MM.1S (cell line): ENCODE measurements around the gene RAI1.

Source experiments
- DNase-seq: peaks from one replicate; pipeline ENCODE4 v3.0.0-alpha.2; 2015
- H2AFZ ChIP-seq: fragments of 300-600 bp; sonication (generic); 2 replicates; pipeline ENCODE4 v1.6.0; 2016; ENCODE audit warnings: antibody characterized with exemption, low read length
- H3F3A ChIP-seq: fragments of 300-600 bp; sonication (generic); 2 replicates; pipeline ENCODE4 v1.6.1; 2016; ENCODE audit warnings: mild to moderate bottlenecking, antibody characterized with exemption, low read length, moderate library complexity, mixed read lengths; ENCODE audit not compliant: insufficient read depth
- H3K27ac ChIP-seq: fragments of 300-600 bp; sonication (generic); 2 replicates; pipeline ENCODE4 v1.5.1; 2016; ENCODE audit warnings: mild to moderate bottlenecking, low read length
- H3K27me3 ChIP-seq: fragments of 300-600 bp; sonication (generic); replicated peaks from 2 replicates; pipeline ENCODE4 v1.6.0; 2016; ENCODE audit warnings: low read length; ENCODE audit not compliant: insufficient read depth
- H3K36me3 ChIP-seq: fragments of 300-600 bp; sonication (generic); replicated peaks from 2 replicates; pipeline ENCODE4 v1.6.1; 2016; ENCODE audit warnings: mild to moderate bottlenecking, low read length, mixed read lengths; ENCODE audit not compliant: insufficient read depth
- H3K4me1 ChIP-seq: fragments of 300-600 bp; sonication (generic); 2 replicates; pipeline ENCODE4 v1.6.1; 2016; ENCODE audit warnings: low read length, mixed read lengths
- H3K4me2 ChIP-seq: fragments of 300-600 bp; sonication (generic); 2 replicates; pipeline ENCODE4 v1.6.0; 2016; ENCODE audit warnings: low read depth, low read length
- H3K4me3 ChIP-seq: fragments of 300-600 bp; sonication (generic); 2 replicates; pipeline ENCODE4 v1.5.1; 2016; ENCODE audit warnings: low read length, mixed read lengths
- H3K79me2 ChIP-seq: fragments of 300-600 bp; sonication (generic); 2 replicates; pipeline ENCODE4 v1.6.1; 2016; ENCODE audit warnings: mixed run types, low read length, mixed read lengths
- H3K9ac ChIP-seq: fragments of 300-600 bp; sonication (generic); 2 replicates; pipeline ENCODE4 v1.6.1; 2016; ENCODE audit warnings: low read length, mixed read lengths
- H3K9me2 ChIP-seq: fragments of 300-600 bp; sonication (generic); replicated peaks from 2 replicates; pipeline ENCODE4 v1.6.1; 2016; ENCODE audit warnings: mild to moderate bottlenecking, low read length, mixed read lengths; ENCODE audit not compliant: insufficient read depth
- H3K9me3 ChIP-seq: fragments of 300-600 bp; sonication (generic); replicated peaks from 2 replicates; pipeline ENCODE4 v1.6.1; 2016; ENCODE audit warnings: mild to moderate bottlenecking, low read length, mixed read lengths; ENCODE audit not compliant: insufficient read depth
- H4K20me1 ChIP-seq: fragments of 300-600 bp; sonication (generic); 2 replicates; pipeline ENCODE4 v1.6.1; 2016; ENCODE audit warnings: mild to moderate bottlenecking, low read length, moderate library complexity, mixed read lengths; ENCODE audit not compliant: insufficient read depth
- EZH2 ChIP-seq: fragments of 300-600 bp; sonication (generic); optimal IDR thresholded peaks from 2 replicates; pipeline ENCODE3; 2017; ENCODE audit warnings: low read depth, mild to moderate bottlenecking, antibody characterized with exemption, low read length, mixed read lengths
- EZH2phosphoT487 ChIP-seq: fragments of 300-600 bp; sonication (generic); IDR thresholded peaks from 2 replicates; pipeline ENCODE4 v1.6.1; 2018; ENCODE audit warnings: antibody characterized with exemption, low read length
- TF ChIP-seq, protein P1 (sequence below): fragments of 300-600 bp; sonication (generic); IDR thresholded peaks from 2 replicates; pipeline ENCODE4 v1.5.1; 2016; ENCODE audit warnings: antibody characterized with exemption, low read length, mixed read lengths

Gene RAI1

DNA sequence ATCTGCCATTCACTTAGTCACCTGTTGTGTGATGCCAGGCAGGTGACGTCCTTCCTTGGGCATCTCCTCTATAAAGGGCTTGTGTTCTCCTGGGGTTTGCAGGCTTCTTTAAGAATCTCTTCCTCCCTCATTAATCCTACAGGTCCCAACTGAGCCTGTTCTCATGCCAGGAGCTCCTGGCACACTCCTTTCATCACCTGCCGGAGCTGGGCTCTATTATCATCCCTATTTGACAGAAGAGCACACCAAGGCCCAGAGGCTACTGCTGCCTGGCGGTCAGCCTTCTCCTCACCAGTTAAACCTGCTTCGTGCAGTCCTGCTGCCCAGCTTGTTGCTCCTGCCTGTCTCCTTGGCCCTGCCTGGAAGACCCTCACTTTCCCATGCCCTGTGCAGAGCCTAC is 51.2 kb downstream of the RAI1 start:
- DNase-seq: no peak
- no peak overlapping the region for H2AFZ ChIP-seq
- no peaks in the 10 kb centered on the region for H3K9me2 ChIP-seq
- peaks cover 12% of the 10 kb centered on the region for H3K4me1 ChIP-seq
- no peak overlapping the region for H3K27ac ChIP-seq
- TF ChIP-seq, protein P1, sequence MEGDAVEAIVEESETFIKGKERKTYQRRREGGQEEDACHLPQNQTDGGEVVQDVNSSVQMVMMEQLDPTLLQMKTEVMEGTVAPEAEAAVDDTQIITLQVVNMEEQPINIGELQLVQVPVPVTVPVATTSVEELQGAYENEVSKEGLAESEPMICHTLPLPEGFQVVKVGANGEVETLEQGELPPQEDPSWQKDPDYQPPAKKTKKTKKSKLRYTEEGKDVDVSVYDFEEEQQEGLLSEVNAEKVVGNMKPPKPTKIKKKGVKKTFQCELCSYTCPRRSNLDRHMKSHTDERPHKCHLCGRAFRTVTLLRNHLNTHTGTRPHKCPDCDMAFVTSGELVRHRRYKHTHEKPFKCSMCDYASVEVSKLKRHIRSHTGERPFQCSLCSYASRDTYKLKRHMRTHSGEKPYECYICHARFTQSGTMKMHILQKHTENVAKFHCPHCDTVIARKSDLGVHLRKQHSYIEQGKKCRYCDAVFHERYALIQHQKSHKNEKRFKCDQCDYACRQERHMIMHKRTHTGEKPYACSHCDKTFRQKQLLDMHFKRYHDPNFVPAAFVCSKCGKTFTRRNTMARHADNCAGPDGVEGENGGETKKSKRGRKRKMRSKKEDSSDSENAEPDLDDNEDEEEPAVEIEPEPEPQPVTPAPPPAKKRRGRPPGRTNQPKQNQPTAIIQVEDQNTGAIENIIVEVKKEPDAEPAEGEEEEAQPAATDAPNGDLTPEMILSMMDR: no peak
- TF ChIP-seq EZH2phosphoT487 (no peak), EZH2 (no peak)
- H3K36me3 ChIP-seq: no peaks in the 10 kb centered on the region
- H4K20me1 ChIP-seq: no peaks in the 10 kb centered on the region
- peaks cover 7% of the 10 kb centered on the region; the same call in 1 of the 2 replicates for H3F3A ChIP-seq
- no peaks in the 10 kb centered on the region for H3K9me3 ChIP-seq
- H3K9ac ChIP-seq: no peak overlapping the region
- no peaks in the 10 kb centered on the region for H3K27me3 ChIP-seq
- peaks cover 56% of the 10 kb centered on the region for H3K79me2 ChIP-seq
- H3K4me3 ChIP-seq: no peak overlapping the region
- no peak overlapping the region for H3K4me2 ChIP-seq

DNA sequence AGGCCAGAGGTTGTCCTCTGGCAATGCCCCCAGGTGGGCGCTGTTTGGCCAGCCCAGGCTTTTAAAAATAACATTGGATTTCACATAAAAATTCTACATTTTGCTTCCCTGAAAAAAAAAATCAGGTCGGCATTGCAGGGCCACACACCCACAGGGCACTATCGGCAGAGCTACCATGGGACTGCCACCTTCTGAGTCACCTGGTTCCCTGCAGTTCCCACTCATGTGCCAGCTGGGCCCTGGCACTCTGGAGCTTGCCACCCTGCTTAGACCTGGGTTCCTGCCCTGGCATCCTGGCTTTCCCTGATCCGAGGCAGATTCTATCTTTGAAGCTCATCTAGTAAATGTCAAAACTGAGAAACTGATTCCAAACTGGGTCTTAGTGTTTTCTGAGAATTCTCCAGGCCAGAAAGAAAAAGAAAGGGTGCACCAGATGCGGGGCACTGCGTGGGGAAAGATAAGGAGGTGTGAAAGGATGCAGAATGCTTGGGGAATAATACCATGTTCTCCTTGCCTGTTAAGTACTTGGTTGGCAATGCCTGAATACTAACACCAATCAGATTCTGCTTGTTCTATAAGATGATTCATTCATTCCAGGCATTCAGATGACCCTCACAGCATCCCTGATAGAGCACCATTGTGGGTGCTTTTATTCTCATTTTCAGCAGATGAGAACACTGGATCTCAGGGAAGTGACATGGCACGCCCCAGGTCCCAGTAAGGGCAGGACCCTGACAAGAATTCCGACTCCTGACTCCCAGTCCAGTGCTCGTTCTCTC is 51.8 kb downstream of the RAI1 start:
- Histone ChIP-seq H4K20me1 (no peaks in the 10 kb centered on the region), H3K27me3 (no peaks in the 10 kb centered on the region), H3K9me2 (no peaks in the 10 kb centered on the region), H3F3A (peaks cover 7% of the 10 kb centered on the region; the same call in 1 of the 2 replicates), H3K36me3 (no peaks in the 10 kb centered on the region), H3K4me2 (no peak overlapping the region), H3K27ac (no peak overlapping the region), H3K4me3 (no peak overlapping the region), H2AFZ (no peak overlapping the region), H3K9me3 (no peaks in the 10 kb centered on the region), H3K4me1 (peaks cover 12% of the 10 kb centered on the region), H3K79me2 (peaks cover 56% of the 10 kb centered on the region), H3K9ac (no peak overlapping the region)
- DNase-seq: no peak
- TF ChIP-seq EZH2: no peak

DNA sequence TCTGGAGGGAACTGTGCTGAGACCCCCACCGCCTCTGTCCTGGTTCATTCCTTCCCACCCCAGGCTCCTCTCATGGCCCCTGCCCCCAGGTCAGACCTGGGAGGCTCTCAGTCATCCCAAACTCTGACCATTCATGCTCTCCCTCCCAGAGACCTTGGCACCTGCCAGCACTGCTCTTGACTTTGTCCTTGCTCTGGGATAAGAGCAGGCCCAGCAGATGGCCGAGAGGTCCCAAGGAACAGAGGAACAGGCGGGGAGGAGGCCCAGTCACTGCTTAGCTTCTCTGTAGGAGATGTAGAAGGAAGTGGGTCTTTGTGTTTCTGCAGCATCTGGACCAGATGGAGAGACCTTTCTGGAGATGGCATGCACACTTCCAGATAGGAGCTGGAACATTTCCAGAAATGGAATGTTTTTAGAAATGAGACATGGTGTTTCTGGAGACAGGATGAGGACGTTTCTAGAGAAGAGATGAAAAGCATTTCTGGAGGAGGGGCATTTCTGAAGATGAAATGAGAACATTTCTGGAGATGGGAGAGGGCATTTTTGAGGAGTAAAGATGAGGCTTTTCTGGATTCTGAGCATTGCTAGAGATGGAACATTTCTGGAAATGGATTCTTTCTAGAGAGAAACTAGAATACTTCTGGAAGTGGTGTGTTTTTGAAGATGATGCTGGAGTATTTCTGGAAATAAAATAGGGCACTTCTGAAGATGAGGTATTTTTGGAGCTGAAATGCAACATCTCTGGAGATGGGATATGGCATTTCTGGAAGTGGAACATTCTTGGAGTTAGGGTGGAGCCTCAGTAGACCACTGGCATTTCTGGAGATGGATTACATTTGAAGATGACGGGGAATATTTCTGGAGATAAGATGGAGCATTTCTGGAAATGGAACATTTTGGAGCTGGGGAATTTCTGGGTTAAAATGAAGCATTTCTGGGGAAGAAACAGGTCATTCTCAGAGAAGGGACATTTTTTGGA is 55.2 kb downstream of the RAI1 start:
- H3K4me3 ChIP-seq: no peak overlapping the region
- H3F3A ChIP-seq: peaks cover 7% of the 10 kb centered on the region; the same call in 1 of the 2 replicates
- H3K27me3 ChIP-seq: no peaks in the 10 kb centered on the region
- TF ChIP-seq EZH2phosphoT487: no peak
- TF ChIP-seq, protein P1: no peak
- TF ChIP-seq EZH2: no peak
- H3K4me2 ChIP-seq: no peak overlapping the region
- no peaks in the 10 kb centered on the region for H3K9me3 ChIP-seq
- no peak for DNase-seq
- no peak overlapping the region for H3K27ac ChIP-seq
- H3K79me2 ChIP-seq: peaks cover 52% of the 10 kb centered on the region
- no peaks in the 10 kb centered on the region for H4K20me1 ChIP-seq
- H3K9ac ChIP-seq: no peak overlapping the region
- H2AFZ ChIP-seq: no peak overlapping the region
- peaks cover 12% of the 10 kb centered on the region for H3K4me1 ChIP-seq
- H3K9me2 ChIP-seq: no peaks in the 10 kb centered on the region
- H3K36me3 ChIP-seq: no peaks in the 10 kb centered on the region
